H7 (cell line): ENCODE results near the gene MAGEB17. TPM values are rescaled to one million over a fixed set of nuclear protein-coding genes. Genes with fewer than 3 reads are reported as not detected.

ENCODE experiments used
- DNase-seq: peaks from one replicate; pipeline ENCODE4 v3.0.0; 2012
- H3K27me3 ChIP-seq: 2 replicates; pipeline ENCODE4 v1.6.0; 2011; ENCODE audit warnings: mild to moderate bottlenecking, low read length; ENCODE audit not compliant: control insufficient read depth, insufficient read depth
- H3K36me3 ChIP-seq: replicated peaks from 2 replicates; pipeline ENCODE4 v1.5.1; 2011; ENCODE audit warnings: low read length; ENCODE audit not compliant: control insufficient read depth, insufficient read depth
- H3K4me3 ChIP-seq: 2 replicates; pipeline ENCODE4 v1.5.1; 2011; ENCODE audit warnings: low read depth, mild to moderate bottlenecking, control low read depth, low read length, moderate library complexity; ENCODE audit not compliant: insufficient read depth
- total RNA-seq: library from RNA; depleted of rRNA; stranded (reverse); fragments of >200 nt; shearing (Covaris generic); gene quantifications from 2 replicates; pipeline ENCODE4 v1.2.3, GENCODE V29; 2014; rRNA removed

MAGEB17 gene
- total RNA-seq, 1 experiment from 2014 or later: 0.21 TPM

DNA sequence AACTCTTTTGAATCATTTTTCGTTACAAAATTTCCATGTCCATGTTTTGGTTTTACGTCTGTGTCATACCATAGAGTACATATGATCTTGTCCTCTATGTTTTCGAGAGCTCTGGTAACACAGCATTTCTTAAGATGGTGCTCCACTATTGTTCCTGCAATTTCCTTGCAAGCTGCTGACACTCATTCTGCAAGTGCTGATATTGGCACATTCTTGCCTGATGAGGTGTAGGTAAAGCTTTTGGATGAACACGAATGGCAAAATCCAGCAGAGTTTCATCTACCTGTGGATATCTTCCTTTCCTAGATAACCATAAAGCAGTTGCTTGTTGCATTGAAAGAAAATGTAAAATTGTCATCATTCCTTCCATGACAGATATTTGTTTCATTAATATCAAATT, 41.3 kb downstream of the MAGEB17 start:
- Histone ChIP-seq H3K4me3 (no peak overlapping the region), H3K36me3 (no peaks in the 10 kb centered on the region), H3K27me3 (no peaks in the 10 kb centered on the region)
- DNase-seq: no peak

DNA sequence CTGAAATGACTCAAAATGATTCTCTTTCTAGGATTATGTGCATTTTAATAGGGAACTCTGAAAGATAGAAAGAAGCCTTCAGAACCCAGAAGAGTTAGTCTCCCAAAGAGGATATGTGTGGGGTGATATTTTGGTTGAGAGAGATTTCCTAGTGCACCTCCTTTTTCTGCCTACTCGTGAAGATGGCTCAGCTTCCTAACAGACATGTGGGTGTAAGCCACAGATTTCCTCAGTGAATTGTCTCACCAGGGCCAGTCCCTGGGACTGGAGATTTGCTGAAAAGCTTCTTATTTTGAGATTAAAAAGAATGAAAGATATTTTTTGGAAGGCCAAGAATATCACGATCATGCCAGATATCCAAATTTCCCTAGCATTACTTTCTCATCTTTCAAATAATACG, 42.8 kb downstream of the MAGEB17 start:
- no peaks in the 10 kb centered on the region for H3K36me3 ChIP-seq
- H3K4me3 ChIP-seq: no peak overlapping the region
- H3K27me3 ChIP-seq: no peaks in the 10 kb centered on the region
- DNase-seq: no peak

DNA sequence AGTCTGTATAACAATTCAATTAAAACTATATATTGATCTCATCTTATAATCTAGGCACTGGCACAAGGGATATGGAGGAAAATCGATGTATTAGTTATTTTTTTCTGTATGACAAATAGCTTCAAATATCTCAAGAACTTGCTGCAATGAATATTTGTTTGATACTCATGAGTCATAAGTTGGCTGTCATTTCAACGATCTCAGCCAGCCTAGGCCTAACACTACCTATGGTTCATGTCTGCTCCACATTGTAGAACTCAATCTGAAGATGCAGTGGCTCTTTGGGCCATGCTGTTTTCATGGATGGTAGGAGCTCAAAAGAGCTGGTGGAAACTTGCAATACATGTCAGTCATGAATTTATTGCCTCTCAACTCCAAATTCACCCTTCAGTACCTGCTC, 44.7 kb downstream of the MAGEB17 start:
- no peak for DNase-seq
- Histone ChIP-seq H3K27me3 (no peaks in the 10 kb centered on the region), H3K36me3 (no peaks in the 10 kb centered on the region), H3K4me3 (no peak overlapping the region)

DNA sequence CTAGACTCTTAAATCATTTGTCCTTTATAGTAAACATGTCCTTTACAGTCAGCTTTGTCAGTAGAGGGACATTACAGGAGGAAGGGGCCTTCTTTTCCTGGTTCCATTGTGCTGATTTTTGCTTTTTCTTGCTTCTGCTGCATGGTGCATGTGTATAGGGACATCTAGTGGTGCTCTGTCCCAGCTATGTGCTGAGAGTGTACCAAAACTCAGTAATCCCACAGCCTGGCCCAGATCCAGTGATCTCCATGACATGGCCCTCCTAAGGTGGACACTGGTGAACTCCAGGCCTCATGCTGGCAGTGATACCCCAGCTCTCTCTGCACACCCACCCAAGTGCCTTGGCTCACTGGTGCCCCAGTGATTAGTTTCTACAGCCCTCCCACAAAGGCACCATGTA, 45.2 kb downstream of the MAGEB17 start:
- peak; percentile 19 for DNase-seq
- Histone ChIP-seq H3K27me3 (no peaks in the 10 kb centered on the region), H3K4me3 (no peak overlapping the region), H3K36me3 (no peaks in the 10 kb centered on the region)

DNA sequence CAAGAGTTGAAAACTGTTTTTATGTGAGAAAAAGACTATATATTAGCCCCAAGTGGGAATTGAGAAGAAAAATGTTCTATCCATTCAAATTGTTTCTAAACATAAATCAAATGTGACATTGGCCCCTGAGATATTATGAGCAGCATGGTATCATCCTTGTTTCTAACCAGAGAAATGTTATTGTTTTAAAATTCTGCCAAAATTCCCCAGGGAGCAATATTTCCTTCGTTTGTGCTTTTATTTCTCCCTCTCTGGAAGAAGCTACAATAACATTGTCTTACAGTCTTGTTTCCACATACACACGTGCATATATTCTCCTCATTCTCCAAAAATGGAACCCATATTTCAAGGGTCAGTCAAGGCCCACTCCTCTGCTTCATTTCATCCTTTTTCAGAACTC, 46.7 kb downstream of the MAGEB17 start:
- no peaks in the 10 kb centered on the region for H3K27me3 ChIP-seq
- no peak for DNase-seq
- no peaks in the 10 kb centered on the region for H3K36me3 ChIP-seq
- no peak overlapping the region for H3K4me3 ChIP-seq

DNA sequence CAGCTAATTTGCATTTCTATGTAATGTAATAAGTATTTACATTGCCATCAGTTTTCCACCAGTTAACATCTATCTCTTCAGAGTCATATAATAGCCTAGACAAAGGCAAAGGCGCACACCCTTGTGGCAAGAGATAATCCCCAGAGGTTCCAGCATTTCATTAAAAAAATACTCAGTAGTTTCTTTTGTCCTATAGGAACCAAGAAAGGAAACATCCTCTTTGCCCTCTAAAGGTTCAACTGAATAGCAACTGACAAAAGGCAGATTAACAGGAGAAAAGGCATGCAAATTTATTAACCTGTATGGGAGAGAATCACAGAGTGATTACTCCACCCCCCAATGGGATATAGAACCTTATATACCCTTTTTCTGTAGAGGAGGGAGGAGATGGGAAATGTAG, 48.4 kb downstream of the MAGEB17 start:
- H3K36me3 ChIP-seq: no peaks in the 10 kb centered on the region
- peak; percentile 60 for DNase-seq
- H3K4me3 ChIP-seq: no peak overlapping the region
- no peaks in the 10 kb centered on the region for H3K27me3 ChIP-seq

Other genes starting within 250 kb of the MAGEB17 start
- gene GRPR, start 43.9 kb upstream of the MAGEB17 start, total RNA-seq: 3.9 and 10.9 TPM in 2 replicates